ENCODE results near the gene DDX10.
"Not testable (repeated sequence)": the region's sequence is repeated elsewhere in the genome, so short reads cannot be mapped to it uniquely, and the experiment has no call there.

GRCh38 chr11:108823960-108824359 lies 159.1 kb downstream of the DDX10 start:
- TF ChIP-seq CTCF (IDR thresholded peaks at IDR 0.05; ENCODE audit: insufficient read depth, low read length); POLR2AphosphoS5 (IDR thresholded peaks at IDR 0.05; ENCODE audit: low read depth); REST (IDR thresholded peaks at IDR 0.05; ENCODE audit: insufficient replicate concordance, low read depth); GABPA (IDR thresholded peaks at IDR 0.05; ENCODE audit: low read depth); SPI1 (IDR thresholded peaks at IDR 0.05; ENCODE audit: borderline replicate concordance, low read depth): not testable (repeated sequence)

Data from HL-60 (cell line).